ENCODE data around the gene ARHGAP6. TPM values are rescaled to one million over a fixed set of nuclear protein-coding genes. Genes with fewer than 3 reads are reported as not detected.

ARHGAP6 gene
- total and polyA plus RNA-seq, 2 of the 13 experiments (the other 11 are each of a cell fraction or from before 2014, with no cell fraction given): 0.11 TPM; not detected in 1

DNA sequence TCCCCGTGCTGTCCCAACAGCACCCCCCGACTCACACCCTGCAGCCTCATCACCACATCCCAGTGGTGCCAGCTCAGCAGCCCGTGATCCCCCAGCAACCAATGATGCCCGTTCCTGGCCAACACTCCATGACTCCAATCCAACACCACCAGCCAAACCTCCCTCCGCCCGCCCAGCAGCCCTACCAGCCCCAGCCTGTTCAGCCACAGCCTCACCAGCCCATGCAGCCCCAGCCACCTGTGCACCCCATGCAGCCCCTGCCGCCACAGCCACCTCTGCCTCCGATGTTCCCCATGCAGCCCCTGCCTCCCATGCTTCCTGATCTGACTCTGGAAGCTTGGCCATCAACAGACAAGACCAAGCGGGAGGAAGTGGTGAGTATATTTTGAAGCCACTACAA lies 367.1 kb downstream of the ARHGAP6 start (continued):
- TF ChIP-seq, protein P1, sequence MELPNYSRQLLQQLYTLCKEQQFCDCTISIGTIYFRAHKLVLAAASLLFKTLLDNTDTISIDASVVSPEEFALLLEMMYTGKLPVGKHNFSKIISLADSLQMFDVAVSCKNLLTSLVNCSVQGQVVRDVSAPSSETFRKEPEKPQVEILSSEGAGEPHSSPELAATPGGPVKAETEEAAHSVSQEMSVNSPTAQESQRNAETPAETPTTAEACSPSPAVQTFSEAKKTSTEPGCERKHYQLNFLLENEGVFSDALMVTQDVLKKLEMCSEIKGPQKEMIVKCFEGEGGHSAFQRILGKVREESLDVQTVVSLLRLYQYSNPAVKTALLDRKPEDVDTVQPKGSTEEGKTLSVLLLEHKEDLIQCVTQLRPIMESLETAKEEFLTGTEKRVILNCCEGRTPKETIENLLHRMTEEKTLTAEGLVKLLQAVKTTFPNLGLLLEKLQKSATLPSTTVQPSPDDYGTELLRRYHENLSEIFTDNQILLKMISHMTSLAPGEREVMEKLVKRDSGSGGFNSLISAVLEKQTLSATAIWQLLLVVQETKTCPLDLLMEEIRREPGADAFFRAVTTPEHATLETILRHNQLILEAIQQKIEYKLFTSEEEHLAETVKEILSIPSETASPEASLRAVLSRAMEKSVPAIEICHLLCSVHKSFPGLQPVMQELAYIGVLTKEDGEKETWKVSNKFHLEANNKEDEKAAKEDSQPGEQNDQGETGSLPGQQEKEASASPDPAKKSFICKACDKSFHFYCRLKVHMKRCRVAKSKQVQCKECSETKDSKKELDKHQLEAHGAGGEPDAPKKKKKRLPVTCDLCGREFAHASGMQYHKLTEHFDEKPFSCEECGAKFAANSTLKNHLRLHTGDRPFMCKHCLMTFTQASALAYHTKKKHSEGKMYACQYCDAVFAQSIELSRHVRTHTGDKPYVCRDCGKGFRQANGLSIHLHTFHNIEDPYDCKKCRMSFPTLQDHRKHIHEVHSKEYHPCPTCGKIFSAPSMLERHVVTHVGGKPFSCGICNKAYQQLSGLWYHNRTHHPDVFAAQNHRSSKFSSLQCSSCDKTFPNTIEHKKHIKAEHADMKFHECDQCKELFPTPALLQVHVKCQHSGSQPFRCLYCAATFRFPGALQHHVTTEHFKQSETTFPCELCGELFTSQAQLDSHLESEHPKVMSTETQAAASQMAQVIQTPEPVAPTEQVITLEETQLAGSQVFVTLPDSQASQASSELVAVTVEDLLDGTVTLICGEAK (IDR thresholded peaks at IDR 0.05): no peak
- TF ChIP-seq, protein P1 (CRISPR knock-in tag; IDR thresholded peaks at IDR 0.05): no peak
- TF ChIP-seq SMARCE1 (IDR thresholded peaks at IDR 0.05; ENCODE audit: borderline replicate concordance) (no peak), ZC3H4 (CRISPR knock-in tag; IDR thresholded peaks at IDR 0.05; ENCODE audit: borderline replicate concordance) (no peak), MYC (CRISPR knock-in tag; IDR thresholded peaks at IDR 0.05; ENCODE audit: borderline replicate concordance) (no peak)

Measured in HepG2 (cell line).